ENCODE measurements around the gene JPH3.

JPH3 gene

DNA sequence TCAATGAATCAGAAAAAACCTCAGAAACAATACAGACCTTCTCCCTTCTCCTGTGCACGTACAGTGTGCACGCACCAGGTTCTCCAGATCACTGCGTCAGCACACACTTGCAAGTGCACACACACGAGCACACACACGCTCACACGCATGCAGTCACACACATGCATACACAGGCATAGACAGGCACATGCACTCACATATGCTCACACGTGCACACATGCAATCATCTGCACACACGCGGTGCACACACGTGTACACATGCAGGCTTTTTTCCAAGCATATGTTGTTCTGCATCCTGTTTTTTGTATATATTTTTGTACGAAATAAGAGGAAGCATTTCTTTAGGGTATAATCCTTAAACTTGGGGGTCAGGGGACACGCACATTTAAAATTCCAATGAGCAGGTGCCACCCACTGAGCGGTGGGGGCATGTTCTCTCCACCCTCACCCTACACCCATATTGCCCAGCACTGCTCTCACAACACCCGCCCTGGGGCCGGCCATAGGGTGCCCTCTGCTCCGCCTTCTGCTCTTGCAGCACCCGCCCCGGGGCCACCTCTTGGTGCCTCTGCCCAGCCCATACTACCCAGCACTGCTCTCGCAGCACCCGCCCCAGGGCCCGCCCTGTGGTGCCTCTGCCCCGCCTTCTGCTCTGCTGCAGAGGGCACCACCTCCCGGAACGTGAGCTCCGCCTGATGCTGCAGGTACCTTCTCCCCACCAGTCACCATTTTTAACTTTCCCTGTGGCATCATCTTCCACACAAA lies 142.6 kb downstream of the JPH3 start:
- no peak for DNase-seq

- no peak for DNase-seq
These were observed 143.9 kb downstream of the JPH3 start for GRCh38 chr16:87746178-87746577.

Measured in fibroblast of skin of right quadriceps (primary cell).